Panc1 (cell line): ENCODE measurements around the gene PLRG1.

Source experiments
- POLR2AphosphoS5 ChIP-seq: IDR thresholded peaks from 2 replicates; pipeline ENCODE4 v1.6.1; 2012; ENCODE audit warnings: mild to moderate bottlenecking, low read depth, low read length, moderate library complexity
- TF ChIP-seq, protein P1 (sequence below): fragments of 450-650 bp; IDR thresholded peaks from 2 replicates; pipeline ENCODE4 v1.5.1; 2017; ENCODE audit warnings: mild to moderate bottlenecking

DNA sequence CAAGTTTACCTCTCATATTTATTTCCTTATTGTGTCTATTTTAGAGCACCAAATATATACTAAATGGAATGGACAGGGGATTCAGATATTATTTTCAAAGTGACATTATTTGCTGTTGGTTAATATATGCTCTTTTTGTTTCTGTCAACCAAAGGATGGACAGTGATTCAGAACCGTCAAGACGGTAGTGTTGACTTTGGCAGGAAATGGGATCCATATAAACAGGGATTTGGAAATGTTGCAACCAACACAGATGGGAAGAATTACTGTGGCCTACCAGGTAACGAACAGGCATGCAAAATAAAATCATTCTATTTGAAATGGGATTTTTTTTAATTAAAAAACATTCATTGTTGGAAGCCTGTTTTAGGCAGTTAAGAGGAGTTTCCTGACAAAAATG is 18.8 kb upstream of the PLRG1 start:
- TF ChIP-seq POLR2AphosphoS5, result no peak
- TF ChIP-seq, protein P1, sequence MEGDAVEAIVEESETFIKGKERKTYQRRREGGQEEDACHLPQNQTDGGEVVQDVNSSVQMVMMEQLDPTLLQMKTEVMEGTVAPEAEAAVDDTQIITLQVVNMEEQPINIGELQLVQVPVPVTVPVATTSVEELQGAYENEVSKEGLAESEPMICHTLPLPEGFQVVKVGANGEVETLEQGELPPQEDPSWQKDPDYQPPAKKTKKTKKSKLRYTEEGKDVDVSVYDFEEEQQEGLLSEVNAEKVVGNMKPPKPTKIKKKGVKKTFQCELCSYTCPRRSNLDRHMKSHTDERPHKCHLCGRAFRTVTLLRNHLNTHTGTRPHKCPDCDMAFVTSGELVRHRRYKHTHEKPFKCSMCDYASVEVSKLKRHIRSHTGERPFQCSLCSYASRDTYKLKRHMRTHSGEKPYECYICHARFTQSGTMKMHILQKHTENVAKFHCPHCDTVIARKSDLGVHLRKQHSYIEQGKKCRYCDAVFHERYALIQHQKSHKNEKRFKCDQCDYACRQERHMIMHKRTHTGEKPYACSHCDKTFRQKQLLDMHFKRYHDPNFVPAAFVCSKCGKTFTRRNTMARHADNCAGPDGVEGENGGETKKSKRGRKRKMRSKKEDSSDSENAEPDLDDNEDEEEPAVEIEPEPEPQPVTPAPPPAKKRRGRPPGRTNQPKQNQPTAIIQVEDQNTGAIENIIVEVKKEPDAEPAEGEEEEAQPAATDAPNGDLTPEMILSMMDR, result no peak
